GM19328 (cell line): ENCODE measurements around the gene COG8.

Source experiments
- ATAC-seq: cut with Tn5 transposase; IDR thresholded peaks from one replicate; pipeline ENCODE4 v1.9.1; 2021; ENCODE audit warnings: mild to moderate bottlenecking, moderate library complexity; ENCODE audit not compliant: unreplicated experiment

The COG8 gene

DNA sequence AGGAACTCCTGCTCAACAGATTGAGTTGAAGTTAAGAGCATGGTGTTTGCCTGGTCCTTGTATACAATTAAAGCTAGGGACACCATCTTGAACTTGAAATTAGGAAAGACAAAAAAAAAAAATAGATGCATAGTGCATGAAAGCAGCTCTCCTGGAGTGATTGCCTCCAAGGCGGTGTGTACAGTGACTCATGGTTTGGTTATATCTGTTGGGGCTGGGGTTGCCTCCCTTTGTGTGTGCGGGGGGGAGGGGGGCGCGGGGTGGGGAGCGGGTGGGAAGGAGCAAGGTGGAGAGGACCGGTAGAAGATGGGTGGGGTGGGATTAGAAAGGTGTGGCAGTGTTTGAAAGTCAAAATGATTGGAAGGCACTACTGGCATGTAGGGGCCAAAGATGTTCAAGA lies 8.9 kb upstream of the COG8 start:
- no peak for ATAC-seq

DNA sequence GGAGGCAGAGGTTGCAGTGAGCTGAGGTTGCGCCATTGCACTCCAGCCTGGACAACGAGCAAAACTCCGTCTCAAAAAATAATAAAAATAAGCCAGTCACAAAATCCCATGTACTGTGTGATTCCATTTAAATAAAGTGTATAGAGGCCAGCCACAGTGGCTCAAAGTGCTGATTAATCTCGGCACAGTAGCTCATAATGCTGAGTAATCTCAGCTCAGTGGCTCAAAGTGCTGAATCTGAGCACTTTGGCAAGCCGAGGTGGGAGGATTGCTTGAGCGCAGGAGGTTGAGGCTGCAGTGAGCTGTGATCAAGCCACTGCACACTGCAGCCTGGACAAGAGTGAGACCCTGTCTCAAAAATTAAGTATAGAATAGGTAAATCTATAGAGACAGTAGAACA lies 7.3 kb upstream of the COG8 start:
- ATAC-seq: no peak

DNA sequence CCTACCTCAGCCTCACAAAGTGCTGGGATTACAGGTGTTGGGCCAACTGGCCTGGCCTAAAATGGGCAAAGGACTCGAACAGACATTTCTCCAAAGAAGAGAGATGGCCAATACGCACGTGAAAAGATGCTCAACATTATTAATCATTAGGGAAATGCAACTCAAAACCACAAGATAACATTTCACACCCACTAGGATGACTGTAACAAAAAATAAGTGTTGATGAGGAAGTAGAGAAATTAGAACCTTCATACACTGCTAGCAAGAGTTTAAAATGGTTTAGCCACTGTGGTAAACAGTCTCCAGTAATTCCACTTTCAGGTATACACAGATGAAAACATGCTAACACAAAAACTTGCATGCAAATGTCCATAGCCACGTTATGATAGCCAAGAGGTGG lies 6.6 kb upstream of the COG8 start:
- ATAC-seq: no peak

DNA sequence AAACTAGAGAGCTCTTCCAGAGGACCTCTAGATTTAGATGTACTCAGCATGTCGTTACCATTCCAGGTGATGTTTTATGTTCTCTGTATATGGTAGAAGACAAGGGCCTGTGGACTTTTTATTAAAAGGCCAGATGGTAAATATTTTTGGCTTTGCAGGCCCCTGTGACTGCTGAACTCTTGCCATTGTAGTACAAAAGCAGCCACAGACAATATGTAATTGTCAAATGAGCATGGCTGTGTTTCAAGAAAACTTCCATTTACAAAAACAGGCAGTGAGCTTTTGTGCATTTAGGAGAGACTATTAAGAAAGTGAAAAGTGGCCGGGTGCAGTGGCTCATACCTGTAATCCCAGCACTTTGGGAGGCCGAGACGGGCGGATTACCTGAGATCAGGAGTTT lies 4.8 kb upstream of the COG8 start:
- no peak for ATAC-seq

DNA sequence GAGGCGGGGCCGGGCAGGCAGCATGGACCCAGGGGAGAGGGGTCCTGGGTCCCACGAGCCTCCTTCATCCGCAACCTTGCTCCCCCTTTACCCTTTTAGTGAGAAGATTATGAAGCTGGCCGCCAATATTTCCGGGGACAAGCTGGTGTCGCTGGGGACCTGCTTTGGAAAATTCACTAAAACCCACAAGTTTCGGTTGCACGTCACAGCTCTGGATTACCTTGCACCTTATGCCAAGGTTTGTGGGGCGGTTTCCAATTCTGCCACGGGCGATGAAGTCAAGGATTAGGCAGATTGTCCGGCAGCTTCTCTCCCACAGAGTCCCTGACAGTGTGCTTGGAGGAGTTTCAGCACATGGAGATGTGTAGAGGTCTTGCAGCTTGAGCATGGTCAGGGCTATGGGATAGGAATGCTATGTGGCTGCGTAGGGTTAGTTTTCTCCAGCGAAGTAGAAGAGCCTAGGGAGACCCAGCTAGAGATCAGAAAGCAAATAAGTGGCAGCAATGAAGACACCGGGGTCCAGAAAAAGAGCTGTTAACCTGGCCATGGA lies 806 bp upstream of the COG8 start:
- no peak for ATAC-seq

DNA sequence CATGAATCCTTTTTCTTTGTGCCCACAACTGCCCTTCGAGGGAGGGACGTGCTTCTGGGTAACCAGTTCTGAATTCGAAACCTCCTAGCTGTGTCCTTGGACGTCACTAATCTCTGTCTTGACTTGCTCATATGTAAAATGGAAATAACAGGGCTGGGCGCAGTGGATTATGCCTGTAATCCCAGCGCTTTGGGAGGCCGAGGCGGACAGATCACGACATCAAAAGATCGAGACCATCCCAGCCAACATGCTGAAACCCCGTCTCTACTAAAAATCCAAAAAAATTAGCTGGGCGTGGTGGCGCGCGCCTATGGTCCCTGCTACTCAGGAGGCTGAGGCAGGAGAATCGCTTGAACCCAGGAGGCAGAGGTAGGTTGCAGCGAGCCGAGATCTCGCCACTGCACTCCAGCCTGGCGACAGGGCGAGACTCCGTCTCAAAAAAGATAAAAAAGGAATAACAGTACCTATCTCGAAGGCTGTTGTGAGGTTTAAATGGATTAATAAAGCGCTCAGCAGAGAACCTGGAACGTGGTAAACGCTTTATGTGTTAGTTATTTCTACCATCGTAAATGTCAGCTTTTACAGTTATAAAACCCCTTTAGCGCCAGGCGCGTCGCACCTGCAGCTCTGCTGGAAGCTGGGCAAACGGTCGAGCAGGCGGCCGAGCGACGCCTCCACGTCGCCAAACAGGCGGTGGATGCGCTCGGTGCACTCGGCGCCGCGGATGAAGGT lies 641 bp downstream of the COG8 start:
- ATAC-seq: no peak

DNA sequence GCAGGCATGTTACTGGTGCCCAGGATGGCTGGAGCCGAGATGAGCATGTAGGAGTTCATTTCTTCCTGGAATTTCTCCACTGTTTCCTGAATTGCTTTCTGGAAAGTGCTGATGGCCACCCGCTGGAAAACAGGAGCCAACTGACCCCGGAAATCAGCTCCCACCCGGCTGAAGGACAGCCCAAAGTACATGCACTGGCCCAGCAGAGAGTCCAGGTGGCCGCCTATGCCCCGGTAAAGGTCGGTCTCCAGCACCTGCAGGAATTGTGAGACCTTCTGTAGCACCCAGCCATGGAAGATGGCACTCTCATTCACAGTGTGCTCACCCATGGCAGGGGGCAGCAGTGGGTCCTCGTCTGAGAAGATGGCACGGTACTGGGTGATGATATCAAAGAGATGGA lies 4.7 kb downstream of the COG8 start:
- ATAC-seq: no peak

DNA sequence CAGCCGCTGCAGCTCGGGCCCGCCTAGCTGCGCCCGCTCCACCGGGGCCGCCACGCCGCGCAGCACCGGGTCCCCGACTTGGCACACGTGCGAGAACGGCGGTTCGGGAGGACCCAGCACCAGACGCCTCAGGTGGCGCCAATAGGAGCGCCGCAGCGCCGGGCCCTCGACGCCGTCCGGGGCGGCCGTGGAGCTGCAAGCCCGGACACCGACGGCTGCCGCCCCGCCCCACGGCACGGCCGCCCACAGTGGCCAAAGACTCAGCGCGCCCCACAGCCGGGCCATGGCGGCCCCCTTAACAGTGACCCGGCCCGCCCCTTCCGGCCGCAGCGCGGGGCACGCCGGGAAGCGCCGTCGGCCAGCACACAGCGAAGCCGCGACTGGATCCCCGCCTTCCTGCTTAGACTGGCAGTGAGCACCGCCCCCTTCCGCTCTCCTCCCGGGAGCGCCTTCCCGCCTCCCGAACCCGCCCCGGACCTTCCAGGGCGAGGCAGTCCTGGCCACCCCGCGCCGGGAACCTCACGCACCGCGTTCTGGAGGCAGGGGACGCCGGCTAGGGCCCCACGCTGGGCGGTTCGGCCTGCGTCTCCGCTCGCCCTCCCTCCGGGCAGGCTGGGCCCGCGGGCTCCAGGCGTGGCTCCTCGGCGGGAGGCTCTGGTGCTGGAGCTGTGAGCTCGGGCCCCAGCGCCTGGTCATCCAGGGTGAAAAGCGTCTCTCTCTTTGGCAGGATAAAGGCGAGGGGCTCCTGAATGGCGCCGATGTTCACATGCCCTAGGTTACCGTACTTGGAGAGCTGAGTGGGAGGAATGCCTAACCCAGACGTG lies 8.9 kb downstream of the COG8 start, which contains the start of gene PDF:
Gene PDF (minus strand): TSS at position 303 of the 824 bp plus-strand sequence. CDS start 18 bp downstream, at position 285.
- peak; percentile 92 for ATAC-seq

DNA sequence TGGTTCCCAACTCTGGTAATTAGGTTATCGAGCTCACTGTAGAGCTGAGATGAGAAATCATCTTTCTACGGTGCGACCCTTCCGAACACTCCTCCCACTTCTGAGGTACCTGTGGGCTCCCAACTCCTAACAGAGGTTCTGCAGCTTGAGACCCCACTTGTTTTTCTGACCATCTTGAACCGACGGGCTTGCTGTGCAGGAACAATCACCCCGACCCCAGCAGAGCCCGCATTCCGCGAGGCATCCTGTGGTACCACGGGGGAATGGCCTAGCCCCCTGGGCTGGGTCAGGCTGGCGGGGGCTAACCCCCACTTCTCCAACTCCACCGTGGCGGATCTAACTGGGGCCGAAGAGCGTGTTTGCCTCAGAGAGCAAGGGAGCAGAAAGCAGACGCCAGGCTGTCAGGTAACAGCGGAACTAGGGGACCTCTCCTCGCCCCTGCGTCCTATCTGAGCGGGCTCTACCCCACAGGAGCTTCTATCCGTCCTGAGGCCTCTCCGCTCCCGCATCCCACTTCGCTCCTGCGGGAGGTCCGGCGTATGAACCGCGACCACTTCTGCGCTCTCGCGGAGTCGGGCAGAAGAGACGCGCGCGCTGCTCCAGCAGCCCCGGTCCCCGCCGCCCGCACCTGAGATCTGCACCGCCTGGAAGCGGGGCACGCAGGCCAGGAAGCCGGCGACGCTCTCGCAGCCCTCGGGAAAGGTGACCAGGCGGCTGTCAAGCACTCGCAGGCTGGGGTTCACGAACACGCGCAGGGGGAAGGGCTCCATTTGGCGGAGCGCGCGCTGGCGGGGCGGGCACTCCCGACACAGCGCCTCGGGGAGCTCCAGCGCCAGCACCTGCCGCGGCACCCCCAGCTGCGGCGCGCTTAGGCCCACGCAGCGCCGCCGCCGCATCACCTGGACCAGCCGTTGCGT lies 9.7 kb downstream of the COG8 start:
- ATAC-seq: peak; percentile 14

DNA sequence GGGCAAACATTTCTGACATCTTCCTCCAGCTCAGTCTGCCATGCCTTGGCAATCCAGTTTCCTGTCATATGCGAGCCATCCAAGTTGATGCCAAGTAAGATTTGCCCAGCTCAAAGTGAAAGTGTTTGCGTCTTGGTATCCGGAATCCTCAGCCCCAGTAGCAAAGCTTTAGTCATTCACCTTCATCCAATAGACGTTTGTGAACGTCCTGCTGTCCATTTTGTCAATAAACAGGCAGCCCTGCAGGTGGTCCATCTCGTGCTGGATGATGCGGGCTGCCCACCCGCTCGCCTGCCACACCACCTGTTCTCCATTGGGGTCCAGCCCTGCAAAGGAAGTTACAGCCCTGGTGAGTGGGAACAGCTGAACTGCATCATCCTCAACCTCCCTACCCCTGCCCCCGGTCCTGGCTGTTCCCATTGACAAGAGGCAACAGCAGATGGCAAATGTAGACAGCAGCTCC lies 10.5 kb downstream of the COG8 start:
- no peak for ATAC-seq

DNA sequence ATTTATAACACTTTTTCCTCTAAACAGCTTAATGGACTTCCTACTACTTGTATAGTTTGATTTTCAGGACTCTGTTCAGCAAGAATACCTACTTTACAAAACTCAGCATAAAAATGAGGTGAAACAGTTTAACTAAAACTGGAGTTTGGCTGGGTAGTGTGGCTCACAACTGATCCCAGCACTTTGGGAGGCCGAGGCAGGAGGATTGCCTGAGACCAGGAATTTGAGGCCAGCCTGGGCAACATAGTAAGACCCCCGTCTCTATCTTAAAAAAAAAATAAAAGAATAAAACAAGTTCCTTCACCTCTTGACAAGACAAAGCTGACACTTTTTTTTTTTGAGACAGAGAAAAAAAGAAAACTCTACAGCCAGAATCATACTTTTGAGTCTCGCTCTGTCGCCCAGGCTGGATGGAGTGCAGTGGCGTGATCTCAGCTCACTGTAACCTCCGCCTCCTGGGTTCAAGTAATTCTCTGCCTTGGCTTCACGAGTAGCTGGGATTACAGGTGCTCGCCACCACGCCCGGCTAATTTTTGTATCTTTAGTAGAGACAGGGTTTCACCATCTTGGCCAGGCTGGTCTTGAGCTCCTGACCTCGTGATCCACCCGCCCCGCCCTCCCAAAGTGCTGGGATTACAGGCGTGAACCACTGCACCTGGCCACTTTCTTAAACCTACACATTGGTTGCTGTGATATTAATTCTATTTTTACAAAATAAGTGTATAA lies 11.6 kb downstream of the COG8 start:
- no peak for ATAC-seq

DNA sequence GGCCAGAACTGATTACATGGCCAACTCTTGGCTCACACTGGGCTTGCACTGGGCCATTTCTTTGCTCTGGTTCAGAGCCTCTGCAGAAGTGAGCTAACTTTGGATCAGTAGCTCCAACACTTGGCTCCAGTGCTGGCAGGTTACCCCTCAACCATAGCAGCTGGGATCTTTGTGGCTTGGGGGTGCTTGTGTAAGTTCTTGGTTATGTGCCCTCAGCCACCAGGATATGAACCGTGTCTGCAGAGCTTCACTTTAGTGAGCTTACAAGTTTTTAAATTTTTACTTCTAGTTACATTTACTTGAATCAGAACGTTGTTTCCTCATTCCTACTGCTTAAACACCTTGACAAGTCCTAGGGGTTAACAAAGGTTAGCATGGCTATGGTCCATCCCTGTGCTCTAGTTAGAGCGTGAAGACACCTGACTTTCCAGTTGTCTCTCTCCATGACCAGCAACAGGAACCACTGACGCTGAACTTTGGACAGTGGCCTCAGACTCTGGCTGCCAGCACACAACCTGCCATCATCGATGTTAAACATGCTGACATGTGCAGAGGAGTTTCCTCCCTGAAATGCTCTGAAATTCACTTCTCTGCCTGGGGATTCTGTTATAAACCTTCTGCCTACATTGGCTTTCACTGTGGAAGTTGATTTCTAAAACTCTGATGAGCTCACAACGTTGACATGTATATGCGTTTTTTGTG lies 13.0 kb downstream of the COG8 start:
- no peak for ATAC-seq

DNA sequence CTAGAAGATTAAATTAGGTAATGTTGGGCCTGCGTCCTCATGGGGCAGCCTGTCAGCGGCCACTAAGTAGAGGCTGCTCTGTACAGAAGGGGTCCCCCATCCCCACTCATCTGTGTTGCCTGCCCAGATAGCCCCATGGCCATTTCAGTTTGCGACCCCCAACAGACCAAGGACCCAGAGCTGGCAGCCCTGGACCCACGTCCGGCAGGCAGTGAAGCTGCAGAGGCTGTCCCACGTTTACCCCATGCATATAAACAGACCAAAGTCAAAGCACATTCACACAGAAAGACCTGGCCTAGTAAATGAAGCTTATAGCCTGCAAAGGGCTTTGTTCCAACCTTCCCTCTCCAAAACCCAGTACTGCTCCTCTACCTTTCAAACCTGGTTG lies 13.6 kb downstream of the COG8 start:
- ATAC-seq: no peak

DNA sequence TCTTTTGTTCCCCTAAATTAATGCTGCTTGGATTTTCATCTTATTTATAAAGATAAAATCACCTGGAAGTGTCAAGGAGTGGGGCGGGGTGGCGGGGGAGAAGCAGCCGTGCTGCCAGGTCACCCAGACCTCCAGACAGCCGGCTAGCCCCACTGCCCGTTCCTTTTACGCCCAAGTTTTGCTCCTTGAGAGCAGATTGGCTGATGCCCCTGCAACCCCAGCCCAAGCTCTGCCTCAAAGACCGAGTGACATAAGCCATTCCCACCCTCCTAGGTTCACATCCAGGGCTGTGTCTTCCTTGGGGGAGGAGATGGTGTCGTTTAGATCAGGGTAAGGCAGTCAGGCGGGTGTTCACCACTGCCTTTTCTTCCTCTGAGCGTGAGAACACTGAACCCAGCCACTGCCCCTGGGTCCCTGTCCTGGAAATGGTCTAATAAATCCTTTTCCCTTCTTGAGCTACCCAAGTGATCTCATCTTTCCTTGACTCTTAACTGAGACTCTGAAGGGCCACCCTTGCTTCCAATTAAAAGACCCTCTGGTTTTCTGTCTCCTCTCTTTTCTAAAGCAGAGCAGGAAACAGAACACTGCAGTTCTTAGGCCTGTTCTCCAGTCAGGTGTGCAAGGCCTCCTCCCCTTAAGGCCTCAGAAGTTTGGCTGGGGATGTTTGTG lies 14.6 kb downstream of the COG8 start:
- ATAC-seq: no peak

DNA sequence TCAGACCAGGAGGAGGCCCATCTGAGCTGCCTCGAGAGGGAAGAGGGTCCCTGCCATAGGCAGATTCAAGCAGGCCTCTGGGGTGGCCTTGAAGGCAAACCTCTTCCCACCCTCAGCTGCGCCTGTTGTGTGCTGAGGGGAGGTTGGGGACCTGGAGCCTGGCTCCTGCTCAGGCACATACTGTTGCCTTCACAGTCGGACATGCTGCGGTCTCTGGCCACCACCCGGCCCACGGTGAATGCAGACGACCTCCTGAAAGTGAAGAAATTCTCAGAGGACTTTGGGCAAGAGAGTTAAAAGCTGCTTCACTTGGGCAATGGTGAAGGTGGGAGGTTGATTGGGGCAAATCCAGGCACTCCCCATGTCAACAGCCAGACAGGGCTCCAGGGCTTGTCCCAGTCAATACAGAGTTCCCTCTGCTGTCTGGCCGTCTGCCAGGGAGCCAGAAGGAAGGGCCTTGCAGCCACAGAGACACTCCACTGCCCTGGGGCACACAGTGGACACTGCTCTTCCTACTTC lies 15.3 kb downstream of the COG8 start:
- no peak for ATAC-seq

DNA sequence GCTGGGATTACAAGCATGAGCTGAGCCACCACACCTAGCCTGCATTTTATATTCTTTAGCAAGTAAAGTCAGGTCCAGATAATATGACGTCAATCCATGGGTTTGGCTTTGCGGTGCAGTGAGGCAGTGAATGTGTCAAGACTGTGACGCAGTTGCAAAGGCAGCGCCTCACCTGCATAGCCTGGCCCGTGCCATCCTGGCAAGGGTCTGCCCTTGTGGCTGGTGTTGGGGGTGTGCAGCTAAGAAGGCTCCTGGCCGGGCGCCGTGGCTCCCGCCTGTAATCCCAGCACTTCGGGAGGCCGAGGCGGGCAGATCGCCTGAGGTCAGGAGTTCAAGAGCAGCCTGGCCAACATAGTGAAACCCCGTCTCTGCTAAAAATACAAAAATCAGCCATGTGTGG lies 15.9 kb downstream of the COG8 start:
- ATAC-seq: no peak

DNA sequence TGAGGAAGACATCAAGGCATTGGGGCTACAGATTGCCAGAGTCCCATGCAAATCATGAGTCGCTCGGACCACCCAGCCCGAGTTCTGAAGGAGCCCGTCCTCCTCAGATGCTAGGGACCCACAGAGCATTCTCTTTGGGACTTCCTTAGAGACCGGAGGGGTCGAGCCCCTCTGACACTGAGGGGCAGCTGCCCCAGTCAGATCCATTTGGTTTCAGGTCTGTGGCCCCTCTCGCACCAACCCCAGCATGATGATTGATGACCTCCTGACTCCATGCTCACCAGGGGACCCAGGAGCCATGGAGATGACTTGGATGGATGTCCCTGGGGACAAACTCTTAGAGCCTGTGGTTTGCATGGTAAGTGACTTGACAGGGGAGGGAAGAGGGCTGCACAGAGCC lies 17.0 kb downstream of the COG8 start:
- ATAC-seq: no peak

DNA sequence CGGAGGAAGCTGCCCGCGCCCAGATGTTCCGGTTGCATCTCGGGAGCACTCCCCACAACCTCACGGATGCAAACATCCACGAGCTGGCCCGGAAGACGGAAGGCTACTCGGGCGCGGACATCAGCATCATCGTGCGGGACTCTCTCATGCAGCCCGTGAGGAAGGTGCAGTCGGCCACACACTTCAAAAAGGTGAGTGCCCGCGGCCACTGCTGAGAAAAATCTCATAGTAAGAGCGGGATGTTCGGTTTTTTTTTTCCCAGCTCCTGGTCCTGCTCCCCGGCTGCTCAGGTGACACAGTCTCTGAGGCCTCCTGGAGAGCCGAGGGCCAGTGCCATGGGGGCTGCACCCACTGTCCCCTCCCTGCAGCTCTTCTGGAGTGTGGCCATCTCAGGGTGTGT lies 18.3 kb downstream of the COG8 start:
- no peak for ATAC-seq

DNA sequence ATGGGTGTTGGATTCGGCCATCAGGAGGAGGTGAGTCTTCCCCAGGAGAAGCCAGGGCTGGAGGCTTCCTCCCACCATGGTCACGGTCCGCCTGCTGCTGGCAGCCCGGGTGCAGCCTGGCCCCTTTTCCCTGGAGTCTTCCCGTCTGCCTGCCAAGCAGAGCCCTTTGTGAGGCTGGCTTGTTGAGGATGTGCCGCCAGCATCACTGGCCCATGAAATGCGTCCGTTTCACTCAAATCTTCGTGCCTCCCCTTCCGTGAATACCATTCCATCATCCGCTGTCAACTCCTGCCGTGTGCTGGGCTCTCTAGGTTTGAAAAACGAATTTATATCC lies 18.7 kb downstream of the COG8 start:
- ATAC-seq: no peak
